ENCODE results near the gene SAMD9.
"Not testable (repeated sequence)": the region's sequence is repeated elsewhere in the genome, so short reads cannot be mapped to it uniquely, and the experiment has no call there.

The SAMD9 gene

DNA sequence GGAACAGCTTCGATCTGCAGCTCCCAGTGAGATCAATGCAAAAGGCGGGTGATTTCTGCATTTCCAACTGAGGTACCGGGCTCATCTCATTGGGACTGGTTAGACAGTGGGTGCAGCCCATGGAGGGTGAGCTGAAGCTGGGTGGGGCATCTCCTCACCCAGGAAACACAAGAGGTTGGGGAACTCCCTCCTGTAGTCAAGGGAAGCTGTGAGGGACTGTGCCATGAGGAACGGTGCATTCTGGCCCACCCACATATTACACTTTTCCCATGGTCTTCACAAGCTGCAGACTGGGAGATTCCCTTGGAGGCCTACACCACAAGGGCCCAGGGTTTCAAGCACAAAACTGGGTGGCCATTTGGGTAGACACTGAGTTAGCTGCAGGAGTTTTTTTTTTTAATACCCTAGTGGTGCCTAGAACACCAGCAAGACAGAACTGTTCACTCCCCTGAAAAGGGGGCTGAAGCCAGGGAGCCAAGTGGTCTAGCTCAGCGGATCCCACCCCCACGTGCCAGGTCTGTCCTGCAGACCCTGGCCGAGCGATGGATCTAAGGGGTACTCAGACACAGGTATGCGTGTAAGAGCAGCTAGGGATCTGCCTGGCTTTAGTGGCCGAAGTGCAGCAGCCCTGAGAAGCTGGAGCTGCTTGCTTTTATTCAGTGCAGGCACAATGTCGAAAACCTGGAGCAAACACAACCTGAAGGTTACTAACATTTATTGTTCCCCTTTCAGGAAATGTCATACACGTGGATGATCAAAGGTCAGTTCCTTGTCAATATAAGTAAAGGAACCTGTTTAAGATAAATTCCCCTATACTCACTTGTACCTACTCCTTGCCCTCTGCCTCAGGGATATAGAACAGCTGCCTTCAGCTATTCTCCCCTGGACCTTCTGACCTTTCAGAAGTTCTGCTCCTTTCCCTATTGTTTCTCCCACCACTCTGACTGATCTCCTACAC is 3.1 kb upstream of the SAMD9 start:
- no peak for DNase-seq (ENCODE audit: low spot score)

DNA sequence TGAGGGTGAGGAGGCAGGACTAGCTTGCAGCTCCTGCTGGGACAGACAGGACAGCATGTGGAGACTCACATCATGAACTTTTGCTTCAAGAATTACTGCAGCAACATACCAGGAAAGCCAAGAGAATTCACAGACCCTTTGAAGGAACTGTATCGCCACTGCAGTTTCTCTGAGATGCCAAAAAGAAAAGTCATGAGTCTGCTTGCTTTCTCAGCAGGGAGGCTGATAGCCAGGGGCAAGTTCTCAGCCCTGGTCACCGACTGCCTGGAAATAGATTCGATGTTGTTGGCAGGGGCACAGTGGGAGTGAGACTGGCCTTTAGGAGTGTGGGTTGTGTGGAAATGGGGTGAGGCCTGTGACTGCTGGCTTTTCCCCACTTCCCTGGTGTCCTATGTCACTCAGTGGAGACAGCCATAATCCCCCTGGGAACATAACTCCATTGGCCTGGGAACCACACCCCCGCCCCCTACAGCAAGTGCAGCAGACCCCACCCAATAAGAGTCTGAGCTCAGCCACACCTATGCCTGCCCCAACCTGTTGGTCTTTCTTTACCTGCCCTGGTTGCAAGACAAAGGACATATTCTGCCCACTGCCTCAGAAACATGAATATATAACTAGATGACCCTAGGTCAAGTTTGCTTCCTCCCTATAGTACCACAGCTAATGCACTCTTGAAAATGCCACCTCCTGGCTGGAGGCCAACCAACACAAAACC is 1.6 kb upstream of the SAMD9 start:
- DNase-seq (ENCODE audit: low spot score), result no peak

DNA sequence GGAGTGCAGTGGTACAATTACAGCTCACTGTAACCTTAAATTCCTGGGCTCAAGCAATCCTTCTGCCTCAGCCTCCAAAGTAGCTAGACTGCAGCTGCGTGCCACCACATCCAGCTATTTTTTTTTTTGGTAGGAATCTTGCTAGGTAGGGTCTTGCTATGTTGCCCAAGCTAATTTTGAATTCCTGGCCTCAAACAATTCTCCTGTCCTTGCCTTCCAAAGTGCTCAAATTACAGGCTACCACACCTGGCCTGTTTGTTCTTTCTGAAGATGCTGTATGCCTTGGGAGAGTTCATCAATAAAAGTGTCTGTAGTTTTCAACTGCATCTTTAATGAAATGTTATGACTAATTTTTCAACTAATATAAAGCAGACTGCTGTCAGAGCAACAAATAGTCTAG is 452 bp downstream of the SAMD9 start:
- no peak for DNase-seq (ENCODE audit: low spot score)

DNA sequence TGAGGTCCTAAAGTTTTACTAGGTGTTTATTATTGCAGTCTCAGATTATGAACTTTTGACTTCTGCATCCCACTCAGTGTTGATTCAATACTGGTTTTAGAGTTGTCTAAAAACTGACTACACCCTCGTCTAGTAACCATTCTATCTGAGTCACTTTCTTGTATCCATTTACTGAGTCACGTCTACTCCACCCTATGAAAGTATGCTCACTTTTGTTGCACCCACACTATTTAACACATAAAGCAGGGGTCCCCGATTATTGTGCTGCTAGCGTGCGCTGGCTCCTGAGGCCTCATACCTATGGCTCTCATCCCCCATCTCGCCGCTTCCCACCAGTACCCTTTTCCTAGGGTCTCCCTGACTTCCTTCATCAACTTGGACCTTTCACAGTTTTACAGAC is 2.0 kb downstream of the SAMD9 start:
- peak; percentile 54 for DNase-seq (ENCODE audit: low spot score)

DNA sequence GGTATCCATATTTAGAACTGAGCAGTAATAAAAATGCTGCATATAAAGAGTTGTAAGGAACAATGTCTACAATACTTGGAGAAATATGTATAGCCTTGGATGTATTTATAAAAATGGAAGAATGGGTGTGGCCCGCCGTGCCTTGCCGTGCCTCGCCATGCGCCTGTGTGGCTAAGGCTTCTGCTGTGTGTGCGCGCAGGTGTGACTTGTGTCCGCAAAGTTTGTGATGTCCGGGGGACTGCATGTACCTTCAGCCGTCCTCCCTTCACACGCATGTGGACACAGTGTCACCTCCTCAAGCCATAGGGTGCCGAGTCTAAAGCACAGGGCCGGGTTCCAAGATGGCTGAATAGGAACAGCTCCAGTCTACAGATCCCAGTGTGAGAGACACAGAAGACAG is 9.8 kb downstream of the SAMD9 start:
- DNase-seq (ENCODE audit: low spot score), result no peak

DNA sequence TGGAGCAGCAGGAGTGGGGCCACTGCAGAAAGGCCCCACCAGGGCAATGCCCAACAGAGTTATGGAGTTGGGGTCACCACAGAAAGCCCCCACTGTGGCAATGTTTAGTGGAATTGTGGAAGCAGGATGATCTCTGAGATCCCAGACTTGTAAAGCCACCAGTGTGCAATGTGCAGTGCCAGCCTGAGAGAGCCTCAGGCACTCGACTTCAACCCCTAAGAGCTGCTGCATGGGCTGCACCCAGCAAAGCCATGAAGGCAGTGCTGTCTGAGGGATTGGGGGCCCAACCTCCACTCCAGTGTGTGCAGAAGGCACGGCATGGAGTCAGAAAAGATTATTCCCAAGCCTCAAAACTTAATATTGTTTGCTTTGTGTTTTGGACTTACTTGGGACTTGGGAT is 20.4 kb downstream of the SAMD9 start:
- no peak for DNase-seq (ENCODE audit: low spot score)

DNA sequence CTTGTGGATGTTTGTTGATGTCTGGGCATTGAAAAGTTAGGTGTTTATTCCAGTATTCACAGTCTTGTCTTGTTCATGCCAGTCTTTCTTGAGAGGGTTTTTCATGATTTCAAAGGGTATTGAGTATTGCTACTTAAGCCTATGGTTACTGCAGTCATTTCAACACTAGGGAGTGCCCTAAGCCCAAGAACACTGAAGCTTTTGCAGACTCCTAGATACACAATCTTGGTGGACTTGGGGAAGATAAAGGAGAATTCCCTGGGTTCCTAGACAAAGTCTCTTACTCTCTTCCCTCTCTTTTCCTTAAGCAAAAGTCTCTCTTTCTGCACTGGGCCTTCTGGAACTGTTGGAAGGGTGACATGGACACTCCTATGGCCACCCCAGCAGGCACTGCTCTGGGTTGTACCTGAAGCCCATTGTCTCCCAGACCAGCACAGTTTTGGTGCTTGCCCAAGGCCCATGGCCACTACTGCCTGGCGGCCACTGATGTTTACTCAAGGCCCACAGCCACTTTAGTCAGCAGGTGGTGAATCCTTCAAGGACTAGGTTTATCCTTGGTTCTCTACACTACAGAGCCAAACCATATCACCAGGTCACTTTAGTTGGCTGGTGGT is 24.9 kb downstream of the SAMD9 start:
- DNase-seq (ENCODE audit: low spot score), result peak; percentile 31

DNA sequence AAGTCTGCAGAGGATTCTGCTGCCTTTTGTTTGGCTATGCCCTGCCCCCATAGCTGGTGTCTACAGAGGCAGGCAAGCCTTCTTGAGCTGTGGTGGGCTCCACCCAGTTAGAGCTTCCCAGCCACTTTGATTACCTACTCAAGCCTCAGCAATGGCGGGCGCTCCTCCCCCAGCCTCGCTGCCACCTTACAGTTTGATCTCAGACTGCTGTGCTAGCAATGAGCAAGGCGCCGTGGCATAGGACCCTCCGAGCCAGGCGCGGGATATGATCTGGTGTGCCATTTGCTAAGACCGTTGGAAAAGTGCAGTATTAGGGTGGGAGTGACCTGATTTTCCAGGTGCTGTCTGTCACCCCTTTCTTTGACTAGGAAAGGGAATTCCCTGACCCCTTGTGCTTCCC is 44.4 kb downstream of the SAMD9 start:
- DNase-seq (ENCODE audit: low spot score), result not testable (repeated sequence)

DNA sequence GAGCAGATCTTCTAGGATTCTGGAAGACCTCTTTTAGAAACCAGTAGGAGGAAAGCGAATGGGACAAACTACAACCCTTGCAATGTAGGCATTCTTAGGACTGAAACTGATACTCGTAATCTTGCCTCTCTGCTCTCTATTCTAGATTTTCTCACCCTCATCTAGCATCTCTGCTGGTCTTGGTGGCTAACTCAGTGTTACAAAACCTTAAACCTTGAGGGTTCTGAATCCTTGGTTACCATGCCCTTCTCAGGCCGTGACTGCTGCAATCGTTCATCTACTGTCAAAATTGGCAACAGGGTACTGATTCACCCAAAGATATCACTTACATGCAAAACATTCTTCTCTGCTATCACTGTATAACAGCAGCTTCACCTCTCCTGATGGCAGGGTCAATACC is 55.2 kb downstream of the SAMD9 start:
- DNase-seq (ENCODE audit: low spot score), result no peak

DNA sequence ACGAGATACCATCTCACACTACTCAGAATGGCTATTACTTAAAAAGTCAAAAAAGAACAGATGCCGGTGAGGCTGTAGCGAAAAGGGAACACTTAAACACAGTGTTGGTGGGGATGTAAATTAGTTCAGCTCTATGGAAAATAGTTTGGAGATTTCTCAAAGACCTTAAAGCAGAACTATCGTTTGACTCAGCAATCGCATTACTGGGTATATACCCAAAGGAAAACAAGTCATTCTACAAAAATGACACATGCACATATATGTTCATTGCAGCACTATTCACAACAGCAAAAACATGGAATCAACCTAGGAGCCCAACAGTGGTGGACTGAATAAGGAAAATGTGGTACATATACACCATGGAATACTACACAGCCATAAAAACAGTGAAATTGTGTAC is 56.9 kb downstream of the SAMD9 start:
- no peak for DNase-seq (ENCODE audit: low spot score)

DNA sequence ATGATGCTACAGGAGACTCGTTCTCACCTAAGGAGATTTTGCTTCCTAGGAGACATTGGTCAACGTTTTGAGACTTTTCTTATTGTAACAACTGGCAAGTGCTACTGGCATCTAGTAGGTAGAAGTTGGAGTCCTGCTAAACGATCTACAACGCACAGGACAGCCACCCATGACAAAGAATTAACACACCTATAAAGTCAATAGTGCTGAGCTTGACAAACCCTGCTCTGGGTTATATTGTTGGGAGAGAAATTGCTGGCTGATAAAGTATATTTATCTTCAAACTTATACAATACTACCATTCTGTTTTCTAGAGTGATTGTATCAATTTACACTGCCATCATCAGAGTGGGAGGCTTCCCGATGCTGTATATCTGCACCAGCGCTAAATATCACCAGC is 57.8 kb downstream of the SAMD9 start:
- DNase-seq (ENCODE audit: low spot score), result no peak

DNA sequence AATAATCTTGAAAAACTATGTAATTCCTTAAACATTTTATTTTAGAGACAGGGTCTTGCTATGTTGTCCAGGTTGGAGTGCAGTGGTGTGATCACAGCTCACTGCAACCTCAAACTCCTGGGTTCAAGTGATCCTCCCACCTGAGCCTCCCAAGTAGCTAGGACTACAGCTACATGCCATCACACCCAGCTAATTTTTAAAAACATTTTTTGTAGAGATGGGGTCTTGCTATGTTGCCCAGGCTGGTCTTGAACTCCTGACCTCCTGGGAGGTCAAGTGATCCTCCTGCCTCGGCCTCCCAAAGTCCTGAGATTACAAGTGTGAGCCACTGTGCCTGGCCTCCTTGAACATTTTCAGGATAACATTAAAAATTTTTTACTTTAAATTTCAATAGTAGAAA is 61.2 kb downstream of the SAMD9 start:
- not testable (repeated sequence) for DNase-seq (ENCODE audit: low spot score)

DNA sequence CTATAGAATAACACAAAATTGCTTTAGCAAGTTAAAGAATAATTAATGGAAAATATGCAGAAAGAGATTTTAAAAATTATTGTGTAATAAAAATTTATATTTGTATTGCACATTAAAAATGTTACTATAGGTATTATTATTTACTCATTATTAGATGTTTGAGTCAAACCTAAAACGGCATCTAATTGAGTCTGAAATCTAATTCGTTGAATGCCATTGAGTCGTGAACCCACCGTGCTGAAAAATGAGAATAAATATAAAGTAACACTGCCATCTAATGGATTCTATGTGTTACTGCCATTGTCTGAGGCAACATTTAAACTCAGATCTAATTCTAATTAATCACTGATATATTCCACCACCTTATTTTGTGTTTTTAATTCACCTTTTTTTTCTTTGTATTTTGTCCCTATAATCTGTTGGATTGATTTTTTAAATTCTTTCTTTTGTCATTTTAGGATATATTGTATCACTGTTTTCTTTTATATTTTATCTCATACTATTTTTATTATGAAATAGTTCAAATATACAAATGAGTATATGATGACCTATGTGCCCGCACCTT is 62.2 kb downstream of the SAMD9 start:
- DNase-seq (ENCODE audit: low spot score), result peak; percentile 46

DNA sequence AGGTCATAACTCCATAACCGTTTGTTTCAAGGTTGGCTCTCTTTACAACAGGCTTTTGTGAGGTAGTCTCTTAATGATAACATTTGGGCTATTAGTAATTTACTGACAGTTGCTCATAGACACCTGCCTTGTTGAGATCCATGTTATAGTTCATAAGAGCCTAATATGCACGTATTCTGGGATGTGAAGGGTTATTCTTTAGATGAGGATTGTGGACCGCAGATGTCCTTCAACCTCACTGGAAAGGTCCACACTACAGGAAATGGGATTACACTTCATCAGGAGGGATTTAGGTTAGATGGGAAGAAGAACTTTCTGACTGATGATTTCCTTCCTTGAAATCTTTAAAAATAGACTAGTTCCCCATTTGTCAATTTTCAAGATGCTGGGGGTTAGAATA is 62.8 kb downstream of the SAMD9 start:
- no peak for DNase-seq (ENCODE audit: low spot score)

DNA sequence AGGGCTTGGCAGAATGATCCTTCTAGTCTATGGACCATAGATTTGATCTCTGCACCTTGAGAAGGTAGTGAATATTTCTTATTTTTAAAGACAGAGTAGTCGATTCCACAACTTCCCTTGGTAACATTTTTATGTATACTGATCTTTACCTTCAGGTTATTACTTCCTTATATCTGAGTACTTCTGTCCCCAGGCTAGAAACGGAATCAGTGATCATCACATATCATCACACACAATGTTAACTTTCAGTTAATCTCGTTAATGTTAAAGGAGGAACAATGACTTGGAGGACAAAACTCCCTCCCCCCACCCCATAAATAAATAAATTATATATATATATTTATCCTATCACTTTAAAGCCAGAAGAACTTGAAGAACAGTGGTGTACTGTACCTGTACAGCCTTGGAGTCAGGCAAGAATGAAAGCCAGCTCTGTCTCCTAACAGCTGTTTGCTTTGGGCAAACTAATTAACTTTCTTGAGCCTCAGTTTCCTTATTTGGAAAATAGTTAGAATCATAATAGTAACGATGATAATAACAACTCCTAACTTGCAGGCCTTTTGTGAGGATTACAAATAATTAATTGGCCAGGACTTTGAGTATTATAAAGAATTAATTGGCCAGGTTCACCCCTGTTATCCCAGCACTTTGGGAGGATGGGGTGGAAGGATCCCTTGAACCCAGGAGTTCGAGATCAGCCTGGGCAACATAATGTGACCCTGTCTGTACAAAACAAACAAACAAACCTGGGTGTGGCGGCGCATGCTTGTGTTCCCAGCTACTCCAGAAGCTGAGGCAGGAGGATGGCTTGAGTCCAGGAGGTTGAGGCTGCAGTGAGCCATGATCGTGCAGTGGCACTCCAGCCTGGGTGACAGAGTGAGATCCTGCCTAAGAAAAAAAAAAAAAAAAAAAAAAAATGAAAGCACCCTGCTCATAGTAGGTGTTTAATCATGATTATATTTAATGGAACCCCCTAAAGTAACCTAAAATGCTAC is 63.5 kb downstream of the SAMD9 start:
- no peak for DNase-seq (ENCODE audit: low spot score)

DNA sequence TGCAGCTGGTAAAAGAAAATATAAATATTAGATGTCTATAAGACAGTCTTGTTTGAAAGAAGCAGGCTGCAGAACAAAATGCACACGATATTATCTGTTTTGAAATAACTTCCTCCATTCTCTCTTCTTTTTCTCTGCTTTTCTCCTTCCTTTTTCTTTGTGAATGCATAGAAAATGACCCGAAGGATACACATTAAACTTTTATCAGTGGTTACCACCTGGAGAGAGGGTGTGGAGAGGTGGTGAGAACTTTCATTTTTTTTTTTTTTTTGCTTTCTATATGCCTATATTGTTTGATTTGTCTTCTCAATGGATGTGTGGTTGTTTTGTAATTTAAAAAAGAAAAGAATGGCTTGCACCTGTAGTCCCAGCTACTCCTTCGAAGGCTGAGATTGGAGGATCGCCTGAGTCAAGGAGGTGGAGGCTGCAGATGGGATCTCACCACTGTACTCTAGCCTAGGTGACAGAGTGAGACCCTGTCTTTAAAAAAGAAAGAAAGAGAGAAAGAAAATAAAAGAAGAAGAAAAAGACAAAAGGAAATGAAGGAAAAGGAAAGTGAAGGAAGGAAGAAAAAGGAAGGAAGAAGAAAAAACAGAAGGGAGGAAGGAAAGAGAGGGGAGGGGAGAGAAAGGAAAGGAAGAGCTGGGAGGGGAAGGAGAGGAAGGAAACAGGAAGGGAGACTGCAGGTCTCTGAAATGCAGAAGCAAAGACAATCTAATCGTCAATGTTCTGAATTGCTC is 64.4 kb downstream of the SAMD9 start:
- DNase-seq (ENCODE audit: low spot score), result no peak

DNA sequence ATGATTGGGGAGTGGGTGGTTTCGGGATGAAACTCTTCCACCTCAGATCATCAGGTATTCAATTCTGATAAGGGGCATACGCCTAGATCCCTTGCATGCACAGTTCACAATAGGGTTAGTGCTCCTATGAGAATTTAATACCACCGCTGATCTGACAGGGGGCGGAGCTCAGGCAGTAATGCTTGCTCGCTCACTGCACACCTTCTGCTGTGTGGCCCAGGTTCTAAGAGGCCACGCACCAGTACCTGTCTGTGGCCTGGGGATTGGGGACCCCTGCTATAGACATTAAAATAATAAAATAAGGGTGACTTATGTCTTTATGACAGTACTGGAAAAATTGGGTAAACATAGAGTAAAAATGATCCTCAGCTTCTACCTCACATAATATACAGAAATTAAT is 66.1 kb downstream of the SAMD9 start:
- DNase-seq (ENCODE audit: low spot score), result no peak

All from AG08396 (cell line).